Measurements from ENCODE around the gene NEK7.

GRCh38 chr1:198122693-198123092, 34.1 kb upstream of the NEK7 start:
- TF ChIP-seq CTCF (IDR thresholded peaks at IDR 0.05 in 4 of 5, conservative IDR thresholded peaks at IDR 0.05 in 1 of 5) (no peak), POLR2A (IDR thresholded peaks at IDR 0.05) (no peak)
